Subcutaneous adipose tissue (tissue), 4 donors: ENCODE data around the gene SLC37A3. TPM values are rescaled to one million over a fixed set of nuclear protein-coding genes. Genes with fewer than 3 reads are reported as not detected.

Experiments
- total RNA-seq, 4 donors: library from RNA; depleted of rRNA; stranded (reverse); fragments of >200 nt; gene quantifications; one replicate each; pipeline ENCODE4 v1.1.0, GENCODE V29; 2016
- TF ChIP-seq, protein P1 (sequence below): fragments of 450-650 bp; IDR thresholded peaks from one replicate; pipeline ENCODE4 v1.5.1; 2016; ENCODE audit warnings: low read depth, mild to moderate bottlenecking, control low read depth, antibody characterized with exemption, moderate library complexity

The SLC37A3 gene
- total RNA-seq, 4 donors from 2014 or later = 49.6 to 69.3 (median 59.6) TPM

DNA sequence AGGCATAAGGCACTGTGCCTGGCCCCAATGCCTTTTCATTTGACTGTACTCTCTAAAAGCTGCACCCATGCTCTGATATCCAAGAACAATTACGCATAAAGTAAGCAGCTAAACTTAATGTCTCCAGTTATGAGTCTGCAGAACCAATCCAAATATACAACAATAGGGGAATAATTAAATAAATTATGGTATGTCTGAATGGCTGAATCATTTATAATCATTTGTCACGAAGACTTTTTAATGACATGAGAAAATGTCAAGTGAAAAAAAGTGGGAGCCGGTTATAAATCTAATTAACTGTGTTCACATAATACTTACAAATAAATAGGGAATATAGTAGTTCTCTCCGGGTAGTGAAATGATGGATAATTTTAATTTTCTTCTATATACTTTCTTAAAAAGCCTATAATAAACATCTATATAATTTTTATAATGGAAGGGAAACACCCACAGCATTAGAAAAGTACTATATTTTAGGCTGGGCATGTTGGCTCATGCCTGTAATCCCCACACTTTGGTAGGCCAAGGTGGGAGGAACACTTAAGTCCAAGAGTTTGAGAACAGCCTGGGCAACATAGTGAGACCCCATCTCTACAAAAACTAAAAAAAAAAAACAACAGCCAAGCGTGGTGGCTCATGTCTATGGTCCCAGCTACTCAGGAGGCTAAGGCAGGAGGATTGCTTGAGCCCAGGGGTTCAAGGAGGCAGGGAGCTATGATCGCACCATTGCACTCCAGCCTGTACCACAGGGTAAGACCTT lies 14.2 kb downstream of the SLC37A3 start:
- TF ChIP-seq, protein P1, sequence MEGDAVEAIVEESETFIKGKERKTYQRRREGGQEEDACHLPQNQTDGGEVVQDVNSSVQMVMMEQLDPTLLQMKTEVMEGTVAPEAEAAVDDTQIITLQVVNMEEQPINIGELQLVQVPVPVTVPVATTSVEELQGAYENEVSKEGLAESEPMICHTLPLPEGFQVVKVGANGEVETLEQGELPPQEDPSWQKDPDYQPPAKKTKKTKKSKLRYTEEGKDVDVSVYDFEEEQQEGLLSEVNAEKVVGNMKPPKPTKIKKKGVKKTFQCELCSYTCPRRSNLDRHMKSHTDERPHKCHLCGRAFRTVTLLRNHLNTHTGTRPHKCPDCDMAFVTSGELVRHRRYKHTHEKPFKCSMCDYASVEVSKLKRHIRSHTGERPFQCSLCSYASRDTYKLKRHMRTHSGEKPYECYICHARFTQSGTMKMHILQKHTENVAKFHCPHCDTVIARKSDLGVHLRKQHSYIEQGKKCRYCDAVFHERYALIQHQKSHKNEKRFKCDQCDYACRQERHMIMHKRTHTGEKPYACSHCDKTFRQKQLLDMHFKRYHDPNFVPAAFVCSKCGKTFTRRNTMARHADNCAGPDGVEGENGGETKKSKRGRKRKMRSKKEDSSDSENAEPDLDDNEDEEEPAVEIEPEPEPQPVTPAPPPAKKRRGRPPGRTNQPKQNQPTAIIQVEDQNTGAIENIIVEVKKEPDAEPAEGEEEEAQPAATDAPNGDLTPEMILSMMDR = no peak

DNA sequence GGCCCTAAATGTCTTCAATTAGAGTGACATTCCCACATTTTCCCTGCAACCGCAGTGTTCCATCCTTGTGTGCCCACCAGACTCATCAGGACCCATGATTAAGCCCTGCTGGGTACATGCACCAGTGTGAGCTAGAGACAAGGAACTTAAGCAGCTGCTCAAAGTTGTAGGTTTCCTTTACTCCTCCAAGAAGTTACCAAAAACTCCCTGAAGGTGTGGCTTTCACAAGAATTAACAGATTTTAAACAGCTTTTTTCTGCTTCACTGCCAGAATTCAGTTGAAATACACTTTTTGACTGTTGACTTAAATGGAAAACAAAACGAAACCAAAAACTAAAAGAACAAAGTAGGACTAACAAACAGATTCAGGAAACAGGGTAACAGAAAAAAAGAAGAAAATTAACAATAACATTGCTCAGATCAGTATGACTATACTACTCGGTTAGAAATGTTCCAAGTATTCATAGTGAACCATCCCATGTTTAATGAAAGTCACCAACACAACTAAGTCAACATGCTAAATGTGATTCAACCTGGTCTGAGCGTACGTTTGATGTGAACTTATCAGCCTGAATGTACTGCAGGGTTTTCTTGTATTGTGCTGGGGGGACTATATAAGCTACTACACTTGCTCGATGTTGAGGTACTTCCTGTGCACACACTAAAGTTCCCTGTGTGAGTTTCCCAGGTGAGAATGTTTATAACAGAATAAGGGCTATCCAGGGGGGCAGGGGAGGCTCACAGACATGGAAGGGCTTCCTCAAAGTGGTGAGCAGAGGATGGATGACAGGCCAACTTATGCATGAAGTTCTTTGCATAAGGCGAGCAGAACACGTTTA lies 22.2 kb downstream of the SLC37A3 start:
- TF ChIP-seq, protein P1 = no peak

DNA sequence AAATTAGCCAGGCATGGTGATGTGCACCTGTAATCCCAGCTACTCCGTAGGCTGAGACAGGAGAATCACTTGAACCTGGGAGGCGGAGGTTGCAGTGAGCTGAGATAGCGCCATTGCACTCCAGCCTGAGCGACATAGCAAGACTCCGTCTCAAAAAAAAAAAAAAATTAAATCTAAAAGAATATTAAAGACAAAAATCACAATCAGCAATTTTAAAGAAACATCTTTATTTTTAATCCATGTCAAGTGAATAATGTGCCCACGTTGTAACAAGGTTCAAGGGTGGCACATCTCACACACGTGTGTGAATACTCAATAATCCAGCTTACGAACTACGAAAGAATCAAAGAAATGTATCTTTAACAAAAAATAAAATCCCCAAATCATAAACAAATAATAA lies 23.0 kb downstream of the SLC37A3 start:
- TF ChIP-seq, protein P1 = no peak

DNA sequence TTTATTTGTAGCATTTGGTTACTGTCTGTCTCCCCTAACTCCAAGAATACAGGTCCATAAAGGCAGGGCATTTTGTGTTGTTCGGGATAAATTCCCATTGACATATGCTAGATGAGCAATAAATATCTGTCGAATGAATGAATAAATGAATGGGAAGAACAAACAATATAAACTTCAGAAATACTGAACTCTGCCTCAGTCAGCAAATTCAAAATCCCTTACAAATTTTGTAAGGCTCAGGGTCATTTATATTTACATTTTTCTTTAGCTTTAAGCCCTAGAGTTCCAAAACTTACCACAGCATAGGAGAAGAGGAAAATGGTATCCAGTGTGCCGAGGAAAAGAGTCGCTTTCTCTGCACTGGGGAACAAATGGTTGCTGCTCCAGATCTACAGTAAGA lies 29.0 kb downstream of the SLC37A3 start:
- TF ChIP-seq, protein P1 = no peak

DNA sequence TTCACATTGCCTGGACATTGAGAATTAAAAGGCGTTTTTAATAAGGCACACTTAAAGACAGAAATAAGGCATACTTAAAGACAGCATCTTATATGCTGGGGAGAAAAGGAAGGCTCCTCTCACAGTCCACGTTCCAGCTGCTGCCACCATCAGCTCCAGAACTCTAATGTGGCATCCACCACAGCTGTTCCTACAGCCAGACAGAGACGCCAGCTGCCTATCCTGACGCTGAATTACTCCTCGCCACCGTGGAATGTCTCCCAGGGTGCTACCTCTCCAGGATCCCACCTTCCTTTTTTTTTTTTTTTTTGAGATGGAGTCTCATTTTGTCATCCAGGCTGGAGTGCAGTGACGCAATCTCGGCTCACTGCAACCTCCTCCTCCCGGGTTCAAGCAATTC lies 30.8 kb downstream of the SLC37A3 start:
- TF ChIP-seq, protein P1 = no peak

DNA sequence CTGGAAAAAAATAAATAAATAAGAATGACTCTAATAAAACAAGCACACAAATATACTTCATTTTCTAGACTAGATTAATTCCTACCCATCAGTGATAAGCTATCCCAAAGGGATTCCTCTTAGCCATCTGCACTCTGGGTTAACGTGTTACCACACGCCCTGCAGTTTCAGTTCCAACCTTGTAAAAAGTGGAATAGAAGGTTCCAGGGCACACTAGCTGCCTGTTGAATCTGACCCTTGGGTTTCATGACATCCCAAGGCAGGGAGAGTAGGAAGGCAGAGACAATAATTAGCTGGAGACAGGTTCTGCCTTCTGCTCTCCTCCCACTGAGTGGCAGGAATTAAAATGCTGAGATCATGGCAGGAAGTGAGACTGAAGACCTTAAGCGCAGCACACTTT lies 33.5 kb downstream of the SLC37A3 start:
- TF ChIP-seq, protein P1 = no peak

DNA sequence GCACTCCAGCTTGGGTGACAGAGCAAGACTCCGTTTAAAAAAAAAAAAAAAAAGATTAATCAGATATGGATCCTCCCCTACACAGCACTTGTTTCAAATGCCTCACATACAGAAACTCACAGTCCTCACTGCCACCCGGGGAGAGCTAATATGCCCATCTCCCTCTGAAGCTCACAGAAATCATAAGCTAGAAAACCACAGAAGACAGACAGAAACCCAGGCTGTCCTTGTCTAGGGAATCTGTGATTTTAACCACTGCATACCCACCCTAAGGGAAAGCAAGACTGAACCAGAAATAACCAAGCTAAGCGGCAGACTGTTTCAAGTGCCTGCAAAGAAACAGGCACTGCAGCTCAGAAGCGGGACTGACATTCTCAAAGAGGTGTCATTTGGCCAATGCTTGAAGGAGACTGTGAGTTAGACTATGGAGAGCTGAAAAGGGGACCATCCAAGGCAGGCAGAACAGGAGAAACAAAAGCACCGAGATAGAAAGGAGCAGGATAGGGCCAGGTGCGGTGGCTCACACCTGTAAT lies 37.6 kb downstream of the SLC37A3 start:
- TF ChIP-seq, protein P1 = no peak
